NCI-H128 (cell line): ENCODE results near the gene TCAP.

Experiments
- DNase-seq: peaks from one replicate; lab custom pipeline; 2025; ENCODE audit not compliant: unreplicated experiment; lab: John Stamatoyannopoulos, UW

The TCAP gene

GRCh38 chr17:39664581-39665561, at the start of gene TCAP:
Gene TCAP (plus strand): TSS chr17:39665349. CDS start chr17:39665360, 11 bp downstream.
- no peak for DNase-seq

GRCh38 chr17:39615434-39615833, 49.7 kb upstream of the TCAP start:
- DNase-seq = no peak

DNA sequence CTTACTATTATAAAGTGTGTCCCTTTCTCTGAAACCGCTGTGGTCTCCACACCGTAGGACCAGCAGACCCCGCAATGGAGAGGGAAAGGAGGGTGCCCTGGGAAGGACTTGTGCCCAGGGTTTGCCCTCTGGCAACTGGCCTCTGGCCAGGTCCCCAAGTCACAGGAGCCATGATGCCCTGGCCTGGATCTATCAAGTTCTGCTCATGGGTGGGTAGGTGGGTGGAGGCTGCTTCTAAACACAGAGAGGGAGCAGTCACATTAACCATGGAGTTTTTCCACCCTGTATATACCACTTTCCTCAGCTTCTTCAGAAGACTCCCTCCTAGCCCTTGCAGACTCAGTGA, 48.1 kb upstream of the TCAP start:
- no peak for DNase-seq

- no peak for DNase-seq
Measured at GRCh38 chr17:39617446-39618245, 47.5 kb upstream of the TCAP start.

DNA sequence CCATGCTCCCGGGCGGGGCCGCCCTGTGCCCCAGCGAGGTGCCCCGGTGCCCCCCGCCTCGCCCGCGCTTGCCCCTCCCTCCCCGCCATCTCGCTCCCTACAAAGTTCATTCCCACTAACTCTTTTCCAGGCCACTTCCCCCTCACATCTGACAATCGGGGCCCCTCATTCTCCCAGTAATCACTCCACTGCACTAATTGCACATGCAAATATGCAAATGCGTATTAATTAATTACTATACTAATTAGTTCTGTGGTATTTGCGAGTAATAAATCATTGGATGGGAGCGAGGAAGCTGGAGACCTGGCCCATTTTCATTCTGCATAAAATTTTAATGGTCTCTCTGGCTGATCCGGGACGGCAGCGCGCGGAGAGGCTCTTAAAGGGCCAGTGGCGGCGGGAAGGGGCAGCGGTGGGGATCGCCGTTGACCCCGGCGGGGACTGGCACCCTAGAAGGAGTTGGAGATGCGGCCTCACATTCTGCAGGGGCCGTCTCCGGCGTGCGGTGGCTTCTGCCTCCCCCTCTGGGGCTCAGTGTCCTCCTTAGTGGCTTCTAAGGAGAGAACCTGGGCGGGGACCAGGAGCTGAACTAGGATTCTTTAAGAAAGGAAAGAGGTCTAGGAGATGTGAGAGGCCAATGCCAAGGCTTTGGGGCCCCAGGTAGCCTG, 46.8 kb upstream of the TCAP start:
- no peak for DNase-seq

- DNase-seq = no peak
Measured at GRCh38 chr17:39618956-39619785, 46.0 kb upstream of the TCAP start.

- DNase-seq = no peak
Measured at GRCh38 chr17:39619786-39620101, 45.4 kb upstream of the TCAP start.

DNA sequence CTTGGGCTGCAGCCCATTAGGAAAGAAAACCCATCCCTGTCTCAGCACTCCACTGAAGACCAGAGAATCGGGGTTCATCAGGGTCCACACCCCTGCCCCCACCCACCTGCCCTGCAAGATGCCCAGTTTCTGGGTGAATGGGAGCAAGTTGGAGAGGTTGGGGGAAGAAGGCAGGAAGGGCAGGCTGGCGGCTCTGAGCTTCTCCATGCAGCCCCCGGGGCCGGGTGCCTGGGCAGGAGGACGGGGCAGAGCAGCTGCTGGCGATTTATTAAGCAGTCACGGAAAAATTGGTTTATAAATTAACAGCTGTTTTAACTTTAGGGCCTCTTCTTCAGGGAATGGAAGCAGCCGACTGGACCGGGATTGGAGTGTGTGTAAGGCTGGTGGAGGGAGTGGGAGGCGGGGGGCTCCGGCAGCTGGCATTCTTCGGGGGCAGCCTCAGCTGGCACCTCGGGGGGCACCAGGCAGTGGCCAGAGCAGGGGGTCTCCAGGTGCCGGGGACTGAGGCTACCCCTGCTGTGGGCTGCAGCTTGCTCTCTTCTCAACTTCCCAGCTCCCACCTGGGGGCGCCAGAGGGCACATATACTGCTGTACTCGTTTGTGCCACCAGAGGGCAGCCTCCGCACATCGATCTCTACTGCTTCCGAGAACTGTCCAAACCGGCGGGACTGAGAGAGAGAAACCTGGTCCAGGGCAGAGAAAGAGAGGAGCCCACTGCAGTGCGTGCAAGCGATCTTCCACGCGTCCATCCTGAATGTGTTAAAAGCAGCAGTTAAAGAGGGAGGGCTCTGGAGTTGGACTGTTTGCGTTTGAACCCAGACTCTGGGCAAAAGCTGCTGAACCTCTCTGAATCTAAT, 43.4 kb upstream of the TCAP start:
- peak; percentile 84 for DNase-seq

- no peak for DNase-seq
Measured at GRCh38 chr17:39622380-39623006, 42.7 kb upstream of the TCAP start.

DNA sequence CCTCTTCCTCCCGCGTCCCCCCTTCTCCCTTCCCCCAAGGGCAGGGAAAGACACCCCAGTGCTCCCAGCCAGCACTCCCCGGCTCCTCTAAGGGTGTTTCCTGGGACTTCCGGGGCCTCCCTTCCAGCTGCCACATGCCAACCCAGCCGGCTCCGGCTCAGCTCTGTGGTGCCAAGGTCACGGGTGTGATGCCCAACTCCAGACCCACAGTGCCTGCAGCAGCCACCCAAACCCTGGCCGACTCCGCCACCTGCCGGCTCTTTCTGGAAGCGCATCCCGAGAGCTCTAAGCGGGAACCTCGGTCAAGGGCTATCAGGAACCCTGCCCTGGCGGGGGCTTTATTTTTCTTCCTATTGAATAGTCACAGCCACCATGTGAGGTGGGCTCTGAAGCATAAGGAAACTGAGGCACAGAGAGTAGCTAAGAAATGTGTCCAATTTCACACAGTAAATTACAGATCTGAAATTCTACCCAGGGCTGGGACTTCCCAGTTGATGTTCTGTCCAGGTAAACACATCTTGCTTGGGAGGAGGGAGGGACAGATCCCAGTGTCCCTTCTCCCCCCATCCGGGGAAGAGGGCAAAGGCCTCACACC, 41.7 kb upstream of the TCAP start:
- DNase-seq = peak; percentile 49

- DNase-seq = no peak
Measured at GRCh38 chr17:39624313-39624712, 40.8 kb upstream of the TCAP start.

DNA sequence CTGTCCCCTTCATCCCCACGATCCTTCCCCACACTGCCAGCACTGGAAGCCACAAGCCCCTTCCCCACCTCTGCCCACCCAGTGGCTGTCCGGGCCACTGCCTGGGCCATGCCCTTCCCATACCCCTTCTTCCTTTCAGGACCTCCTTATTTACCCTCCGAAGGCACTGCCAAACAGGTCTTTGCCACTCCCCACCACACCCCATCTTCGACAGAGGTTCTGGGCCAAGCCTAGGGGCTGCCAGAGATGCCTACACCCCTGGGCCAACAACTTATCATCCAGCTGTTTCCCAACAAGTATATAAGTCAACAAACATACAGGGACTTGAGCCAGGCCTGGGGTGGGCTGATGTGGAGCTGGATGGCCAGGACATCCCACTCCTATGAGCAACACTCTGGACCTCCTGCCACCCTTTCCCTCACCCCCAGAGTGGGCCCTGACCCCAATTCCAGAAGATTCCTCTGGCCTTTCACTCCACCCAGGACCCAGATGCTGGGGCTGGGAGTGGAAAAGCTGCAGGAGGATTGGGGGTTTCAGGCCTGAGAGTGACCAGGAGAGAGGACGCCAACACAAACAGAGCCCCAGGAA, 39.9 kb upstream of the TCAP start:
- DNase-seq = no peak

GRCh38 chr17:39626171-39627046, 38.7 kb upstream of the TCAP start, which contains the start of gene PPP1R1B:
Gene PPP1R1B (plus strand): TSS chr17:39626952. CDS start chr17:39627393, 441 bp downstream.
- DNase-seq = no peak

- no peak for DNase-seq
Measured at GRCh38 chr17:39627047-39627711, 38.0 kb upstream of the TCAP start.

DNA sequence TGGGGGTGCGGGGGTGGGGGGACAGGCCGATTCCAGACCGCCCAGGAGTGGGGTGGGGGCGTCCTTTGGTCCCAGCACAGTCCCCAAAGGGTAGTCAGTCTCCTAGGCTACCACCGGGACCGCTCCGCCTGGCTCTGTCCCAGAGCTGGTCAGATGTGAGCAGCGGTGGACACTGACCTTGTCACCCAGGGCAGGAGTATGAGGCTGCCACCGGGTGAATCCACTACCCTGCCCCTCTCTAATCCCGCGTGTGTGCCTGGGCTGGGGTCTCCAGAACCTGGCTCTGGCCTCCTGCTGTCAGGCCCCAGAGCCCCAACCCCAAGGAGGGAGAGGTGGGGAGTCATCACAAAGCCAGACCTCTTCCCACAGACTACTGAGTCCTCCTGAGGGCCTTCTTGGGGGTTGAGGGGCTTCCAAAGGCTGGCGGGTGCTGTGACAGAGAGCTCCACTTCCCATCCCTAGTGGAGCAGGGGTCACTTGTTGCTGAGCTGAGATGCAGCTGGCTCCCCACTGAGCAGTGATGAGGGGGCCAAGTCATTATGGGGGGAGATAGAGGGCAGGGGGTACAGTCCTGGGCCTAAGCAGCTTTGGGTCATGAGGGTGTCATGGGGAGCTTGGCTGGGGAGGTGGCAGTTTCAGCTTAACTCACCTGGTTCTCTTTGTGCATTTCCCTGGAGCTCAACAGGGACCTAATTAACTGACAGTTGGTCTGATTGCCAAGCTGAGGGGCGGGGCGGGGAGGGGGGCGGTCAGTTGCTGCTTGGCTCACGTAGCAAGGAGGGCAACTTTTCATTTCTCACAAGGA, 37.2 kb upstream of the TCAP start:
- DNase-seq = no peak
